Measurements from ENCODE around the gene RBMS3.

Gene RBMS3

GRCh38 chr3:29537889-29538609 is 257.2 kb downstream of the RBMS3 start:
- DNase-seq: no peak

GRCh38 chr3:29538610-29538958 is 257.7 kb downstream of the RBMS3 start:
- DNase-seq: no peak

- DNase-seq: no peak
Measured at GRCh38 chr3:29540544-29540943, 259.7 kb downstream of the RBMS3 start.

DNA sequence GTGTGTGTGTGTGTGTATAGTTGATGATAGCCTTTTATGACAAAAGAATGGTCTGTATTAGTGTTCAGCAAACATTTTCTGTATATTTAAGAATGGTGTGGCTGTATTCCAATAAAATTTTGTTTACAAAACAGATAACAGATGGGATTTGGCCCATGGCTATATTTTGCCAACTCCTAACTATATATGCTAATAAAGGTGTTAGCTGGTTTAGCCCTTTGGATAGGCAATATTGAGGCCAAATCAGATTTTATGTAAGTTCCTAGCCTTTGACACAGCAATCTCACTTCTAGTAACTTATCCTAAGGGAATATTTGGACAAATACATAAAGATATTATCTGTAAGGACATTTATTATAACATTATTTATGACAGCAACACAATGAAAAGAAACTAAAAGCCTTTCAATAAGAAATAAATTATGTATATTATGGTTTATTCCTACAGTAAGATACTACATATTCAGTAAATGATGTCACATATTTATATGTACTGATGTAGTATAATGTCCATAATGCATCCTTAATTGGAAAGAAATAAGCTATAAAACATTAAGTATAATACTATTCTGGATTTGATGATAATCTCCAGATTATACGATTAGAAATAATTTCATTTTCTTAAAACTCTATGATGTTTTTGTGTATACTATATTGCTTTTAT is 264.0 kb downstream of the RBMS3 start:
- DNase-seq: no peak

GRCh38 chr3:29545615-29546014 is 264.7 kb downstream of the RBMS3 start:
- DNase-seq: no peak

DNA sequence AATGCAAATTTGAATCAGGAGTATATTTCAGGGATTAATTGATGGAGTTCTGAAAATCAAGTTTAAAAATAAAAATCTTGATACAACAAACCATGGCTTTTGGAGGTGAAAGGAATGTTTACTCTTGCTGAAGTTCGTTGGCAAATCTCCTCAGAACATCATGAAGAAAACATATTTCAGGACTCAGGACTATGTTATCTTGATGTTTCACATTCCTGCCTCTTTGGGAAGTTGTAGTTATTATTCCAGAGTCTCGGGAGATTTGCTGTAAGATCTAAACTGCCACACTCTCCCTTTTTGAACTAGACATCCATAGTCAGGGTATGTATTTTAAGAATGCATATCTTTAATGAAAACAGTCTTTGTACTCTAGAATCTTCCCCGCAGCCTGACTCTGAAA is 271.2 kb downstream of the RBMS3 start:
- DNase-seq: no peak

DNA sequence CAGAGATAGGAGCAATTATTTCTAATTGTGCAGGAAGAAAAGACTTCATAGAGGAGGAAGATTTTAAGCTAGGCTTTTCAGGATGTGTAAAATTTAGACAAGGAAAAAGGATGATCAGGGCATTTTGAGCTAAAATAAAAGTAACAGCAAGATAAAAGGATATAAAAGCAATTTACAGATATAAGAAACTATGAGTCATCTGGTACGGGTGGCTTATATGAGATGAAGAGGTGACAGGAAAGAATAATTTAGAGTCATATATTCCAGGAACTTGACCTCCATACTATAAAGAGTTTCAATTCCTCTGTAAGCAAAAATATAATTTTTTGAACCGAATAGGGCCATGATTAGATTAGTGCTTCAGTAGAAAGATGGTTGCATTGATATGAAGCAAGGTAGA is 273.7 kb downstream of the RBMS3 start:
- no peak for DNase-seq

- DNase-seq: no peak
Measured at GRCh38 chr3:29555590-29555989, 274.7 kb downstream of the RBMS3 start.

GRCh38 chr3:29557186-29557585 is 276.3 kb downstream of the RBMS3 start:
- DNase-seq: no peak

- DNase-seq: no peak
Measured at GRCh38 chr3:29557825-29558224, 277.0 kb downstream of the RBMS3 start.

- DNase-seq: no peak
Measured at GRCh38 chr3:29559741-29560465, 279.0 kb downstream of the RBMS3 start.

GRCh38 chr3:29561651-29562149 is 280.8 kb downstream of the RBMS3 start:
- no peak for DNase-seq

GRCh38 chr3:29565236-29565635 is 284.4 kb downstream of the RBMS3 start:
- DNase-seq: no peak

DNA sequence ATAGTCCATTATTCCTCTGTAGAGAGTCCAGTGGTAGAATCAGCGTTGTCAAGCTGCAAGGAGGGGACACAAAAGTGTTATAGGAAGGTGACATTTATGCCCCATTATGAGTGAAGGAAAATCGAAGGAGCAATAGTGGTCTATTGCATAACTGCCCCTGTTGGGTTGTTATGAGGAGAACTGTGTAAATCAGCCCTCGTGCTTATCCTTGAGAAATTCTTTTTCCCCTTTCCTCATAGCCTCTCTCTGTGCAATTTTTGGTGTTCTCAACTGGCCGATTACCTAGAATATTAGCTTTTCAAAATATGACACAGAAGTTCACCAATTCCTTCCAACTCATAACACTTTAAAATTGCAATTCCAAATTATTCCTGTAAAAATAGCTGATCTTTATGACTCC is 286.6 kb downstream of the RBMS3 start:
- DNase-seq: no peak

DNA sequence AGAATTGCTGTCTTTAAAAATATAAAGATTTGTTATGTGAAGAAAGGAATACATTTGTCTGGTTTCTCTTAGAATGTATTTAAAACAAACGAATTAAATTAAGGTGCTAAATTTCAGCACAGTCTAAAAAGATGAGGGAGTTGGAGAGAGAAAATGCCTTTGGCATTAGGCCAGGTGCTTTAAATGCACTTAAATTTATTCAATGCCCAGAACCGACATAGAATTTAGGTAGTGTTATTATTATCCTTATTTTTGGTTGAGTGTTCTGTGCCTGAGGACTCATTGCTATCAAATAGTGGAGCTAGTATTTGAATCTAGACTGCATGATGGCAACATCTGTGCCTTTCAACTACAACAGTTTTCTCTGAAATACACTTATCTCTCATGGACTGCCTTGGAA is 287.5 kb downstream of the RBMS3 start:
- DNase-seq: no peak

DNA sequence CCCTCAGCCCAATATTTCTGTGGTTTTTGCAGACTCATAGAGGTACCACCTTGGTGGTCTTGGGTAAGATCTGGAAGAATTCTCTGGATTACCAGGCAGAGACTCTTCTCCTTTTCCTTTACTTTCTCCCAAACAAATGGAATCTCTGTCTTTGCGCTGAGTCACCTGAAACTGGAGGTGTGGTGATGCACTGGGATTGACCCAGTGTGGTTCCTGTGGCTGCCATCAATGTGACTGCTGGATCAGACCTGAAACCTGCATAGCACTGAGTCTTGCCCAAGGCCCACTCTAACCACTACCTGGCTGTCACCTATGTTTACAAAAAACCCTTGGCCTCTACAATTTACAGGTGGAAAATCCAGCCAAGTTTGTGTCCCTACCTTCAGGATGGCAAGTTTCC is 295.3 kb downstream of the RBMS3 start:
- no peak for DNase-seq

DNA sequence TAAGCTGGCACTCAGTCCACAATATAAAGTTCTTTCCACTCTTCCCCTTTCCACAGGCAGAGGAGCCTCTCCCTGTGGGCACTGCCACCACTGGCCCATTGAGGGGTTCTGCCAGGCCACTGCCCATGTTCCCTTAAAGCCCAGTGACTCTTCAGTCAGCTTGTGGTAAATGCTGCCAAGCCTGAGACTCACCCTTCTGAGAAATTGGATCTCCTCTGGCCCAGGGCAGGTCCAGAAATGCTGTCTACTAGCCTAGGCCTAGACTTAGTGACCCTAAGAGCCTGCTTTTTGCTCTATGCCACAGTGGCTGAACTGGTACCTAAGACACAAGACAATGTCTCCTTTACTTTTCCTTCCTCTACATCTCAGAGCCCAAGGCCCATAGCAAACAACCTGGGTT is 295.8 kb downstream of the RBMS3 start:
- DNase-seq: no peak

GRCh38 chr3:29577250-29577649 is 296.4 kb downstream of the RBMS3 start:
- DNase-seq: no peak

GRCh38 chr3:29581311-29581710 is 300.4 kb downstream of the RBMS3 start:
- DNase-seq: no peak

GRCh38 chr3:29582273-29582672 is 301.4 kb downstream of the RBMS3 start:
- DNase-seq: no peak

DNA sequence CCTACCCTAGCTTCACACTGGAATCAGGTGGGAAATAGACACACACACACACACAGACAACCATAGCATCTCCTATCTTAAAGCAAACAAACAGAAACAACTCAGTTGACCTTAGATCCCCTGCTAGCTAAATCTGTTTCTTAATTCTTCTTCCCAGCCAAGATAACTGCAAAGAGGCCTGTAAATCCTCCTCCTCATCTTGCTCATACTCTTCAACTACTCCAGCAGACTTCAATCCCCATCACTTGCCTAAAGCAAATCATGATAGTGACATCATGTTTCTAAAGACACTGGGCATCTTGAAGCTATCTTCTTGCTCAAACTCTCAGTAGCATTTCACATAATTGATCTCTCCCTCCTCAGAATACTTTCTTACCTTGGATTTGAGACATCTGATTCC is 303.0 kb downstream of the RBMS3 start:
- no peak for DNase-seq

DNA sequence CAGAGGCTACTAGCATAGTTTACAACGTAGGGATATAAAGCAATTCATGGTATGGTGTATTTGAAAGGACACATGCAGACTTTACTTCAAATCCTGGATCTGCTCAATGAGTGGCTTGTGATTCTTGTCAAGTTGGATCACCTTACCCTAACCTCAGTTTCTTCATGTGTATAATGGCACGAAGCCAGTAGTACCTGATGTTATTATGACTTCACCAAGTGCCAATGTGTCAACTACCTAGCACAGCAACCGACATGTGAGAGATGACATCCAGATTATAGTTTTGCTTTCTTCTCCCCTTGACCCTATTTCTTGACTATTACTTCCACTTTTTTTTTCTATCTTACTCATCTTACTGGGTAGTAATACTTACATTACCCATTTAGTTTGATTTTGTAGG is 304.5 kb downstream of the RBMS3 start:
- DNase-seq: no peak

GRCh38 chr3:29587340-29587739 is 306.5 kb downstream of the RBMS3 start:
- DNase-seq: no peak

- no peak for DNase-seq
Measured at GRCh38 chr3:29590012-29590411, 309.1 kb downstream of the RBMS3 start.

Data from CD4-positive, alpha-beta T cell treated with Interleukin-4 for 4 hours (primary cell).